OCI-LY7 (cell line): ENCODE measurements around the gene TMEM217. TPM values are rescaled to one million over a fixed set of nuclear protein-coding genes. Genes with fewer than 3 reads are reported as not detected.

ENCODE experiments used
- BruUV-seq: library from RNA; stranded (reverse); fragments of 400-500 nt; replicated peaks from 2 replicates; lab custom pipeline; 2021; lab: Mats Ljungman, UMichigan
- CTCF ChIA-PET: fragments of 300-600 bp; sonication (Branson Sonifier 250); formaldehyde crosslinking; loops from one replicate; lab custom pipeline; 2022; ENCODE audit warnings: antibody characterized with exemption; ENCODE audit not compliant: unreplicated experiment; lab: Charles Lee
- POLR2A ChIA-PET: fragments of 300-600 bp; sonication (Branson Sonifier 250); formaldehyde crosslinking; loops from one replicate; lab custom pipeline; 2022; ENCODE audit warnings: antibody characterized with exemption; lab: Charles Lee
- DNase-seq: peaks from one replicate; pipeline ENCODE4 v3.0.0-alpha.2; 2015; ENCODE audit warnings: low spot score
- H2AFZ ChIP-seq: fragments of 200-600 bp; sonication (generic), shearing (Covaris generic); 2 replicates; pipeline ENCODE4 v1.6.1; 2014; ENCODE audit warnings: mild to moderate bottlenecking, antibody characterized with exemption, low read length, moderate library complexity
- H3K27ac ChIP-seq: fragments of 200-600 bp; sonication (generic); 2 replicates; pipeline ENCODE4 v1.5.1; 2014; ENCODE audit warnings: mixed run types, low read depth, mild to moderate bottlenecking, moderate library complexity, low read length, inconsistent platforms; ENCODE audit not compliant: poor library complexity, severe bottlenecking
- H3K36me3 ChIP-seq: fragments of 200-600 bp; sonication (generic); 2 replicates; pipeline ENCODE4 v1.6.1; 2014; ENCODE audit warnings: mild to moderate bottlenecking, antibody characterized with exemption, low read length, moderate library complexity, mixed read lengths; ENCODE audit not compliant: insufficient read depth
- H3K4me1 ChIP-seq: fragments of 200-600 bp; sonication (generic); 2 replicates; pipeline ENCODE4 v1.5.1; 2014; ENCODE audit warnings: mild to moderate bottlenecking, low read length; ENCODE audit not compliant: insufficient read depth, poor library complexity, severe bottlenecking
- H3K4me2 ChIP-seq: fragments of 200-600 bp; sonication (generic); 2 replicates; pipeline ENCODE4 v1.6.1; 2014; ENCODE audit warnings: mild to moderate bottlenecking, low read length
- H3K4me3 ChIP-seq: fragments of 200-600 bp; sonication (generic); 2 replicates; pipeline ENCODE4 v1.5.1; 2014; ENCODE audit warnings: mild to moderate bottlenecking, low read depth, low read length; ENCODE audit not compliant: poor library complexity, severe bottlenecking
- H3K79me2 ChIP-seq: fragments of 200-600 bp; sonication (generic); 2 replicates; pipeline ENCODE4 v1.6.1; 2016; ENCODE audit warnings: low read depth, mild to moderate bottlenecking, low read length, moderate library complexity, mixed read lengths; ENCODE audit not compliant: insufficient read depth
- H3K9me2 ChIP-seq: fragments of 200-600 bp; sonication (generic); 2 replicates; pipeline ENCODE4 v1.6.1; 2016; ENCODE audit warnings: mild to moderate bottlenecking, low read length, mixed read lengths; ENCODE audit not compliant: insufficient read depth
- H3K9me3 ChIP-seq: fragments of 200-600 bp; sonication (generic); 2 replicates; pipeline ENCODE4 v1.6.1; 2014; ENCODE audit warnings: mild to moderate bottlenecking, mixed run types, low read length, mixed read lengths
- H4K20me1 ChIP-seq: fragments of 200-600 bp; sonication (generic); 2 replicates; pipeline ENCODE4 v1.6.1; 2014; ENCODE audit warnings: mild to moderate bottlenecking, antibody characterized with exemption, low read length, moderate library complexity, mixed read lengths; ENCODE audit not compliant: insufficient read depth
- EZH2phosphoT487 ChIP-seq: fragments of 200-600 bp; sonication (generic); IDR thresholded peaks from 2 replicates; pipeline ENCODE4 v1.6.1; 2018; ENCODE audit warnings: low read depth, borderline replicate concordance, mild to moderate bottlenecking, mixed run types, antibody characterized with exemption, low read length, moderate library complexity, mixed read lengths
- intact Hi-C: fragments of 100-400 bp; cut with micrococcal nuclease; formaldehyde crosslinking; loops from one replicate; pipeline ENCODE4 v1.10.0; 2022; ENCODE audit not compliant: unreplicated experiment
- total RNA-seq, 2 experiments: library from RNA; depleted of rRNA in 1 of 2; stranded (reverse); fragments of >200 nt in 1 of 2; shearing (Covaris generic) in 1 of 2; gene quantifications; 2 replicates each; pipeline ENCODE4 v1.2.3, GENCODE V29; 2014 to 2022
- TF ChIP-seq, protein P1 (sequence below): fragments of 200-600 bp; sonication (generic); conservative IDR thresholded peaks from 2 replicates; pipeline ENCODE4 v1.5.1; 2014; ENCODE audit warnings: mild to moderate bottlenecking, antibody characterized with exemption, low read length, moderate library complexity, mixed read lengths

TMEM217 gene
- total RNA-seq, 2 experiments from 2014 or later, result 0.34 TPM; not detected in 1

DNA sequence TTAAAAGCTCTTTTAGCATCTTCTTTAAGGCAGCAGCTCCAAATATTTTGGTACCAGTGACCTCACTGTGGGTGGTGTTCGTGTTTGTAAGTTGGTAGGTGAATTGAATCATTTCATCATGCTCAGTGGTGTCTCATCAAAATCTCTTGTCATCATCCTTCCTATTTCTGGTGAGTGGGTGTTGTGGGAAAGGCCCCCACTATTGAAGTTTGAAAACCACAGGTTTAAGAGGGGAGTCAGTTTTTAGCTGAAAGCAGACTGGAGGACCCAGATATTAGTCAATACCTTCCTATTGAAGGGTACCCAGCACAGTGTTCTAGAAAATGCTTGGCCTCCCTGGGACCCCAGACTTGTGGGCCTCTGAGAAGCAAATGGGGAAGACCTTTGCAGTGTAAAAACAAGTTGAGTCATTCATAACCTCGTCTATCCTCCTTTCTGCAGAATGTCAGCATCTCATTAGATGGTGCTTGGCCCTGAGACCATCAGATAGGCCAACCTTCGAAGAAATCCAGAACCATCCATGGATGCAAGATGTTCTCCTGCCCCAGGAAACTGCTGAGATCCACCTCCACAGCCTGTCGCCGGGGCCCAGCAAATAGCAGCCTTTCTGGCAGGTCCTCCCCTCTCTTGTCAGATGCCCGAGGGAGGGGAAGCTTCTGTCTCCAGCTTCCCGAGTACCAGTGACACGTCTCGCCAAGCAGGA, 84.3 kb downstream of the TMEM217 start:
- intact Hi-C loops, result loop anchor here (10.0 kb wide), 1 partner anchor 409 kb away; no protein-coding TSS in a partner anchor
- Histone ChIP-seq H3K27ac (no peak overlapping the region), H4K20me1 (peaks cover 13% of the 10 kb centered on the region), H3K9me2 (no peaks in the 10 kb centered on the region), H3K4me3 (no peak overlapping the region), H3K4me1 (peaks cover 20% of the 10 kb centered on the region), H3K36me3 (peaks cover 55% of the 10 kb centered on the region), H3K4me2 (no peak overlapping the region; the same call in 1 of the 2 replicates), H3K79me2 (peaks cover 20% of the 10 kb centered on the region; the same call in 1 of the 2 replicates), H2AFZ (no peak overlapping the region), H3K9me3 (no peaks in the 10 kb centered on the region)
- no TSS peak for BruUV-seq
- TF ChIP-seq, protein P1, sequence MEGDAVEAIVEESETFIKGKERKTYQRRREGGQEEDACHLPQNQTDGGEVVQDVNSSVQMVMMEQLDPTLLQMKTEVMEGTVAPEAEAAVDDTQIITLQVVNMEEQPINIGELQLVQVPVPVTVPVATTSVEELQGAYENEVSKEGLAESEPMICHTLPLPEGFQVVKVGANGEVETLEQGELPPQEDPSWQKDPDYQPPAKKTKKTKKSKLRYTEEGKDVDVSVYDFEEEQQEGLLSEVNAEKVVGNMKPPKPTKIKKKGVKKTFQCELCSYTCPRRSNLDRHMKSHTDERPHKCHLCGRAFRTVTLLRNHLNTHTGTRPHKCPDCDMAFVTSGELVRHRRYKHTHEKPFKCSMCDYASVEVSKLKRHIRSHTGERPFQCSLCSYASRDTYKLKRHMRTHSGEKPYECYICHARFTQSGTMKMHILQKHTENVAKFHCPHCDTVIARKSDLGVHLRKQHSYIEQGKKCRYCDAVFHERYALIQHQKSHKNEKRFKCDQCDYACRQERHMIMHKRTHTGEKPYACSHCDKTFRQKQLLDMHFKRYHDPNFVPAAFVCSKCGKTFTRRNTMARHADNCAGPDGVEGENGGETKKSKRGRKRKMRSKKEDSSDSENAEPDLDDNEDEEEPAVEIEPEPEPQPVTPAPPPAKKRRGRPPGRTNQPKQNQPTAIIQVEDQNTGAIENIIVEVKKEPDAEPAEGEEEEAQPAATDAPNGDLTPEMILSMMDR, result no peak
- TF ChIP-seq EZH2phosphoT487, result no peak
- DNase-seq, result no peak
- CTCF ChIA-PET, result no interaction called here
- POLR2A ChIA-PET, result interaction anchor here (4.8 kb wide), 1 partner anchor 122 kb away, joined by 40 read pairs; no protein-coding TSS in a partner anchor

DNA sequence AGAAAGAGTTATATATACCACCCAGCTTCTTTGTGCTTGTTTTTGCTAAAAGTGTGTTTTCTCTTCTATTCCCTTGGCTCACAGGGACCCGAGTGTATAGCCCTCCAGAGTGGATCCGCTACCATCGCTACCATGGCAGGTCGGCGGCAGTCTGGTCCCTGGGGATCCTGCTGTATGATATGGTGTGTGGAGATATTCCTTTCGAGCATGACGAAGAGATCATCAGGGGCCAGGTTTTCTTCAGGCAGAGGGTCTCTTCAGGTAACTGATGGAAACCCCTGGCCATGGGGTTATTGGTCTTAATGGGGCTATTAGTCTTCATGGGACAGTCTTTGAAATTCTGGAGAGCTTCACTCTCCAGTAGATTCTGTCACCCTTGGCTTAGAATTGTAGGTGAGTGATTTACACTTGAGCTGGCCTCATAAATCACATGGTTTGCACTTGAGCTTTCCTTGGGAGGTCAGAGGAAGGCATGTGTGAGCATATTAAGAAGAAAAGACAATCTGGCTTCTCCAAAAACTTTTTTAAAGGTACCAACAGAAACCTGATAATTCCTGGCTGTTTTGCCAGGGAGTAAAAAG, 84.9 kb downstream of the TMEM217 start:
- Histone ChIP-seq H3K9me2 (no peaks in the 10 kb centered on the region), H4K20me1 (peaks cover 13% of the 10 kb centered on the region), H3K79me2 (peaks cover 20% of the 10 kb centered on the region; the same call in 1 of the 2 replicates), H3K9me3 (no peaks in the 10 kb centered on the region), H3K36me3 (peaks cover 55% of the 10 kb centered on the region), H3K27ac (no peak overlapping the region), H3K4me3 (no peak overlapping the region), H3K4me1 (peaks cover 26% of the 10 kb centered on the region), H3K4me2 (peak overlapping the region; percentile 92; the same call in 1 of the 2 replicates), H2AFZ (no peak overlapping the region)
- DNase-seq, result no peak
- POLR2A ChIA-PET, result interaction anchor here (0.6 to 4.8 kb wide), 2 partner anchors 86 to 121 kb away, joined by 4 to 40 read pairs; no protein-coding TSS in a partner anchor
- CTCF ChIA-PET, result interaction anchor here (1.1 kb wide), 2 partner anchors 152 to 155 kb away, joined by 3 to 4 read pairs; no protein-coding TSS in a partner anchor
- TF ChIP-seq, protein P1, result no peak
- TF ChIP-seq EZH2phosphoT487, result no peak
- intact Hi-C loops, result loop anchor here (1.0 to 10.0 kb wide), 5 partner anchors 35 to 408 kb away; no protein-coding TSS in a partner anchor
- no TSS peak for BruUV-seq
